Liver (tissue), 9 donors: ENCODE measurements around the gene TRIM75. TPM values are rescaled to one million over a fixed set of nuclear protein-coding genes. Genes with fewer than 3 reads are reported as not detected.
"Not testable (repeated sequence)": the region's sequence is repeated elsewhere in the genome, so short reads cannot be mapped to it uniquely, and the experiment has no call there.

Experiments
- DNase-seq: peaks from one replicate; pipeline ENCODE4 v3.0.0-alpha.2; 2017; ENCODE audit warnings: low spot score
- H3K27ac ChIP-seq, 2 donors: one replicate each; pipeline ENCODE4 v1.7.0; 2013; ENCODE audit warnings: inconsistent platforms in 2 of 2, low read length in 2 of 2, control low read depth in 1 of 2, low read depth in 1 of 2, mild to moderate bottlenecking in 1 of 2
- H3K27me3 ChIP-seq, 4 donors: one replicate each; pipeline versions ENCODE4 v1.6.1 to v1.7.0; 2013; ENCODE audit warnings: low read length in 3 of 4, inconsistent platforms in 1 of 4, mild to moderate bottlenecking in 1 of 4, moderate library complexity in 1 of 4; ENCODE audit not compliant: control insufficient read depth in 4 of 4, insufficient read depth in 4 of 4
- H3K36me3 ChIP-seq, 4 donors: one replicate each; pipeline versions ENCODE4 v1.6.1 to v1.7.0; 2013; ENCODE audit warnings: low read length in 3 of 4, mild to moderate bottlenecking in 3 of 4, low read depth in 1 of 4, moderate library complexity in 1 of 4; ENCODE audit not compliant: control insufficient read depth in 4 of 4, insufficient read depth in 3 of 4
- H3K4me1 ChIP-seq, 4 donors: one replicate each; pipeline versions ENCODE4 v1.6.1 to v1.7.0; 2013; ENCODE audit warnings: low read length in 3 of 4, mild to moderate bottlenecking in 3 of 4, moderate library complexity in 1 of 4; ENCODE audit not compliant: control insufficient read depth in 4 of 4, insufficient read depth in 4 of 4
- H3K4me3 ChIP-seq, 3 donors: one replicate each; pipeline versions ENCODE4 v1.6.1 to v1.7.0; 2013; ENCODE audit warnings: low read length in 3 of 3, control low read depth in 1 of 3, low read depth in 1 of 3, mild to moderate bottlenecking in 1 of 3
- H3K9ac ChIP-seq, 2 donors: one replicate each; pipeline ENCODE4 v1.7.0; 2013; ENCODE audit warnings: low read length in 2 of 2, mild to moderate bottlenecking in 2 of 2, moderate library complexity in 2 of 2, control low read depth in 1 of 2, low read depth in 1 of 2
- H3K9me3 ChIP-seq, 4 donors: one replicate each; pipeline versions ENCODE4 v1.6.1 to v1.7.0; 2013; ENCODE audit warnings: low read length in 3 of 4; ENCODE audit not compliant: control insufficient read depth in 4 of 4
- ATF3 ChIP-seq: IDR thresholded peaks from 2 replicates; pipeline ENCODE4 v1.6.1; 2016; ENCODE audit warnings: antibody characterized with exemption
- EGR1 ChIP-seq, 2 donors: IDR thresholded peaks; 2 replicates each; pipeline ENCODE4 v1.6.1; 2016 to 2018; ENCODE audit warnings: antibody characterized with exemption in 2 of 2, low read depth in 2 of 2
- FOXA1 ChIP-seq: IDR thresholded peaks from 2 replicates; pipeline ENCODE4 v1.6.1; 2016; ENCODE audit warnings: antibody characterized with exemption
- FOXA2 ChIP-seq: IDR thresholded peaks from 2 replicates; pipeline ENCODE4 v1.6.1; 2016; ENCODE audit warnings: antibody characterized with exemption
- GABPA ChIP-seq, 2 donors: IDR thresholded peaks in 1 of 2; conservative IDR thresholded peaks in 1 of 2; 2 replicates each; pipeline ENCODE4 v1.6.1; 2016; ENCODE audit warnings: antibody characterized with exemption in 2 of 2, mild to moderate bottlenecking in 1 of 2, moderate library complexity in 1 of 2
- HNF4A ChIP-seq, 2 donors: conservative IDR thresholded peaks; 2 replicates each; pipeline ENCODE4 v1.6.1; 2016; ENCODE audit warnings: antibody characterized with exemption in 2 of 2, mild to moderate bottlenecking in 2 of 2
- HNF4G ChIP-seq: IDR thresholded peaks from 2 replicates; pipeline ENCODE4 v1.6.1; 2016; ENCODE audit warnings: antibody characterized with exemption
- JUND ChIP-seq, 2 donors: IDR thresholded peaks; 2 replicates each; pipeline ENCODE4 v1.6.1; 2016; ENCODE audit warnings: antibody characterized with exemption in 2 of 2
- NR2F2 ChIP-seq: IDR thresholded peaks from 2 replicates; pipeline ENCODE4 v1.6.1; 2016; ENCODE audit warnings: antibody characterized with exemption
- RAD21 ChIP-seq, 2 donors: IDR thresholded peaks; 2 replicates each; pipeline ENCODE4 v1.6.1; 2016; ENCODE audit warnings: antibody characterized with exemption in 2 of 2, mild to moderate bottlenecking in 2 of 2
- REST ChIP-seq: IDR thresholded peaks from 2 replicates; pipeline ENCODE4 v1.6.1; 2016; ENCODE audit warnings: antibody characterized with exemption, mild to moderate bottlenecking
- RXRA ChIP-seq, 2 donors: IDR thresholded peaks; 2 replicates each; pipeline ENCODE4 v1.6.1; 2017 to 2018; ENCODE audit warnings: antibody characterized with exemption in 2 of 2, mild to moderate bottlenecking in 1 of 2
- SP1 ChIP-seq: IDR thresholded peaks from 2 replicates; pipeline ENCODE4 v1.6.1; 2018; ENCODE audit warnings: antibody characterized with exemption, mild to moderate bottlenecking
- TAF1 ChIP-seq: conservative IDR thresholded peaks from 2 replicates; pipeline ENCODE4 v1.6.1; 2016; ENCODE audit warnings: antibody characterized with exemption, mild to moderate bottlenecking
- YY1 ChIP-seq: IDR thresholded peaks from 2 replicates; pipeline ENCODE4 v1.6.1; 2016; ENCODE audit warnings: antibody characterized with exemption, mild to moderate bottlenecking
- ZBTB33 ChIP-seq: IDR thresholded peaks from 2 replicates; pipeline ENCODE4 v1.6.1; 2016; ENCODE audit warnings: antibody characterized with exemption
- WGBS: extraction: QIAGEN DNeasy Blood & Tissue Kit; methylation state at CpG from one replicate; pipeline ENCODE4 v1.1.7; 2013; 5-methylcytosine and 5-hydroxymethylcytosine counted together
- polyA plus RNA-seq, 2 donors: library from polyadenylated mRNA; stranded (reverse) in 1 of 2; unstranded in 1 of 2; fragments of 200-250 nt in 1 of 2; fragments of >200 nt in 1 of 2; fragmentation: Nextera tagmentation in 1 of 2; extraction: Ambion mirVana in 1 of 2; gene quantifications; one replicate each; pipeline versions ENCODE4 v1.2.1 to v1.2.3, GENCODE V29; 2013 to 2015
- total RNA-seq, 2 donors: library from RNA; depleted of rRNA; stranded (reverse); fragments of >200 nt; gene quantifications; one replicate each; pipeline ENCODE4 v1.2.3, GENCODE V29; 2014
- TF ChIP-seq, protein P1 (sequence below): IDR thresholded peaks from 2 replicates; pipeline ENCODE4 v1.6.1; 2016; ENCODE audit warnings: antibody characterized with exemption
- TF ChIP-seq, protein P2 (sequence below): fragments of 150-350 bp; IDR thresholded peaks from 2 replicates; pipeline ENCODE4 v1.5.1; 2017; ENCODE audit warnings: improper control_type of control experiment, low read depth, low read length; ENCODE audit not compliant: missing input control
- donor health status: healthy.
- donor health status: healthy.
- donor health status: healthy.
- donor health status: healthy.
- donor health status: healthy.

Gene TRIM75
- total and polyA plus RNA-seq, 4 donors, result not detected

- TF ChIP-seq, protein P1, sequence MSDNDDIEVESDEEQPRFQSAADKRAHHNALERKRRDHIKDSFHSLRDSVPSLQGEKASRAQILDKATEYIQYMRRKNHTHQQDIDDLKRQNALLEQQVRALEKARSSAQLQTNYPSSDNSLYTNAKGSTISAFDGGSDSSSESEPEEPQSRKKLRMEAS, result no peak
- TF ChIP-seq HNF4A (conservative IDR thresholded peaks at IDR 0.05), result no peak
- no peak for TF ChIP-seq REST
- TF ChIP-seq SP1, result no peak
- no peak for TF ChIP-seq JUND (IDR thresholded peaks at IDR 0.05)
- no peak for TF ChIP-seq TAF1
- TF ChIP-seq GABPA (IDR thresholded peaks at IDR 0.05 in 1 of 2, conservative IDR thresholded peaks at IDR 0.05 in 1 of 2), result no peak
- no peak for TF ChIP-seq NR2F2
- no peak for TF ChIP-seq EGR1 (IDR thresholded peaks at IDR 0.05; ENCODE audit: low read depth in 2 of 2)
- no peak for TF ChIP-seq RAD21 (IDR thresholded peaks at IDR 0.05)
- no peak for TF ChIP-seq RXRA (IDR thresholded peaks at IDR 0.05)
- TF ChIP-seq YY1, result no peak
- no peak for TF ChIP-seq ATF3
- TF ChIP-seq HNF4G, result no peak
- TF ChIP-seq FOXA1, result no peak
- TF ChIP-seq, protein P2, sequence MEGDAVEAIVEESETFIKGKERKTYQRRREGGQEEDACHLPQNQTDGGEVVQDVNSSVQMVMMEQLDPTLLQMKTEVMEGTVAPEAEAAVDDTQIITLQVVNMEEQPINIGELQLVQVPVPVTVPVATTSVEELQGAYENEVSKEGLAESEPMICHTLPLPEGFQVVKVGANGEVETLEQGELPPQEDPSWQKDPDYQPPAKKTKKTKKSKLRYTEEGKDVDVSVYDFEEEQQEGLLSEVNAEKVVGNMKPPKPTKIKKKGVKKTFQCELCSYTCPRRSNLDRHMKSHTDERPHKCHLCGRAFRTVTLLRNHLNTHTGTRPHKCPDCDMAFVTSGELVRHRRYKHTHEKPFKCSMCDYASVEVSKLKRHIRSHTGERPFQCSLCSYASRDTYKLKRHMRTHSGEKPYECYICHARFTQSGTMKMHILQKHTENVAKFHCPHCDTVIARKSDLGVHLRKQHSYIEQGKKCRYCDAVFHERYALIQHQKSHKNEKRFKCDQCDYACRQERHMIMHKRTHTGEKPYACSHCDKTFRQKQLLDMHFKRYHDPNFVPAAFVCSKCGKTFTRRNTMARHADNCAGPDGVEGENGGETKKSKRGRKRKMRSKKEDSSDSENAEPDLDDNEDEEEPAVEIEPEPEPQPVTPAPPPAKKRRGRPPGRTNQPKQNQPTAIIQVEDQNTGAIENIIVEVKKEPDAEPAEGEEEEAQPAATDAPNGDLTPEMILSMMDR, result no peak
- TF ChIP-seq ZBTB33, result no peak
- no peak for TF ChIP-seq FOXA2
- H3K27ac ChIP-seq, result no peak overlapping the region
- WGBS, result 49% methylated on average over 1 of the region's 1 CpG
- no peak overlapping the region for H3K9ac ChIP-seq
- H3K9me3 ChIP-seq, result no peaks in the 10 kb centered on the region
- no peaks in the 10 kb centered on the region for H3K4me1 ChIP-seq
- no peaks in the 10 kb centered on the region for H3K27me3 ChIP-seq
- H3K36me3 ChIP-seq, result no peaks in the 10 kb centered on the region
- no peak overlapping the region for H3K4me3 ChIP-seq
- no peak for DNase-seq
These were observed 16.9 kb downstream of the TRIM75 start for GRCh38 chr4:165070560-165070959.

DNA sequence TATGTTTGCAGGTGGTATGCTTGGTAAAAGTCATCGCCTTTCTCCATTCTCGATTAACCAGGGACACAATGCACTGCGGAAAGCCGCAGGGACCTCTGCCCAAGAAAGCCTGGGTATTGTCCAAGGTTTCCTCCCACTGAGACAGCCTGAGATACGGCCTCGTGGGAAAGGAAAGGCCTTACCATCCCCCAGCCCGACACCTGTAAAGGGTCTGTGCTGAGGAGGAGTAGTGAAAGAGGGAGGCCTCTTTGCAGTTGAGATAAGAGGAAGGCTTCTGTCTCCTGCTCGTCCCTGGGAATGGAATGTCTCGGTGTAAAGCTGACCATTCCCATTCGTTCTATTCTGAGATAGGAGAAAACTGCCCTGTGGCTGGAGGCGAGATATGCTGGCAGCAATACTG, 19.7 kb downstream of the TRIM75 start:
- WGBS, result 77% methylated on average over 11 of the region's 11 CpGs
- H3K9me3 ChIP-seq, H3K36me3 ChIP-seq, H3K4me3 ChIP-seq, H3K9ac ChIP-seq, DNase-seq, H3K27ac ChIP-seq, H3K27me3 ChIP-seq: not testable (repeated sequence)
- peaks cover 2 to 16% (median 4%) of the 10 kb centered on the region in 4 donors for H3K4me1 ChIP-seq
